PFSK-1 (cell line): ENCODE results near the gene TMEM233.

Experiments
- FOXP2 ChIP-seq: optimal IDR thresholded peaks from 2 replicates; pipeline ENCODE3; 2011; ENCODE audit warnings: borderline replicate concordance, control low read depth, inconsistent platforms; ENCODE audit not compliant: insufficient read depth; ENCODE audit errors: extremely low read length, extremely low read depth
- POLR2AphosphoS5 ChIP-seq: IDR thresholded peaks from 2 replicates; pipeline ENCODE4 v1.6.1; 2012; ENCODE audit warnings: low read depth, mild to moderate bottlenecking, control low read depth, low read length, moderate library complexity
- SIN3A ChIP-seq: IDR thresholded peaks from 2 replicates; pipeline ENCODE4 v1.6.1; 2012; ENCODE audit warnings: mild to moderate bottlenecking, low read length, moderate library complexity, borderline replicate concordance; ENCODE audit not compliant: insufficient read depth
- TAF1 ChIP-seq: IDR thresholded peaks from 2 replicates; pipeline ENCODE4 v1.6.1; 2012; ENCODE audit warnings: low read length, control low read depth, borderline replicate concordance; ENCODE audit not compliant: insufficient read depth
- TF ChIP-seq, protein P1 (sequence below), 2 experiments: IDR thresholded peaks; 2 replicates each; pipeline versions ENCODE4 v1.6.1 to v1.8.0; 2011 to 2012; ENCODE audit warnings: low read depth in 2 of 2, low read length in 2 of 2, control low read depth in 1 of 2, inconsistent platforms in 1 of 2, mild to moderate bottlenecking in 1 of 2, moderate library complexity in 1 of 2; ENCODE audit not compliant: insufficient read depth in 1 of 2

The TMEM233 gene

DNA sequence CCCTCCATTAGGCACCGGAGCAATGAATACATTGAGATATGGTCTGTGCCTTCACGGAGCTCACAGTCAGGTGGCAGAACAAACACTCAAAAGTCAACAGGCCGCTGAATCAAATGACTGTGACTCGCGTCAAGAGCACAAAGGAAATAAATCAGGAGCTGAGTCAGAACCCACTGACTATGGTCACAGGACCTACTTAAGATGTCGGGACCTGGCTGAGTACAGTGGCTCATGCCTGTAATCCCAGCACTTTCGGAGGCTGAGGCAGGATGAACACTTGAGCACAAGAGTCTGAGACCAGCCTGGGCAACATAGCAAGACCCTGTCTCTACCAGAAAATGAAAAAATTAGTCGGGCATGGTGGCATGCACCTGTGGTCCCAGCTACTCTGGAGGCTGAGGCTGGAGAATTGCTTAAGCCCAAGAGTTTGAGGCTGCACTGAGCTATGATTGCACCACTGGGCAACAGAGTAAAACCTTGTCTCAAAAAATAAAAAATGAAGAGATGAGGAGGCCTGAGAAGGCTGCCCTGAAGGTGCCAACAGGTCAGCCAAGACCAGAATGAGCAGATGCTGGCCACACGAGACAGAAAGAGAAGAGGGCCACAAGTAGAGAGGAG is 19.9 kb downstream of the TMEM233 start:
- TF ChIP-seq, protein P1, sequence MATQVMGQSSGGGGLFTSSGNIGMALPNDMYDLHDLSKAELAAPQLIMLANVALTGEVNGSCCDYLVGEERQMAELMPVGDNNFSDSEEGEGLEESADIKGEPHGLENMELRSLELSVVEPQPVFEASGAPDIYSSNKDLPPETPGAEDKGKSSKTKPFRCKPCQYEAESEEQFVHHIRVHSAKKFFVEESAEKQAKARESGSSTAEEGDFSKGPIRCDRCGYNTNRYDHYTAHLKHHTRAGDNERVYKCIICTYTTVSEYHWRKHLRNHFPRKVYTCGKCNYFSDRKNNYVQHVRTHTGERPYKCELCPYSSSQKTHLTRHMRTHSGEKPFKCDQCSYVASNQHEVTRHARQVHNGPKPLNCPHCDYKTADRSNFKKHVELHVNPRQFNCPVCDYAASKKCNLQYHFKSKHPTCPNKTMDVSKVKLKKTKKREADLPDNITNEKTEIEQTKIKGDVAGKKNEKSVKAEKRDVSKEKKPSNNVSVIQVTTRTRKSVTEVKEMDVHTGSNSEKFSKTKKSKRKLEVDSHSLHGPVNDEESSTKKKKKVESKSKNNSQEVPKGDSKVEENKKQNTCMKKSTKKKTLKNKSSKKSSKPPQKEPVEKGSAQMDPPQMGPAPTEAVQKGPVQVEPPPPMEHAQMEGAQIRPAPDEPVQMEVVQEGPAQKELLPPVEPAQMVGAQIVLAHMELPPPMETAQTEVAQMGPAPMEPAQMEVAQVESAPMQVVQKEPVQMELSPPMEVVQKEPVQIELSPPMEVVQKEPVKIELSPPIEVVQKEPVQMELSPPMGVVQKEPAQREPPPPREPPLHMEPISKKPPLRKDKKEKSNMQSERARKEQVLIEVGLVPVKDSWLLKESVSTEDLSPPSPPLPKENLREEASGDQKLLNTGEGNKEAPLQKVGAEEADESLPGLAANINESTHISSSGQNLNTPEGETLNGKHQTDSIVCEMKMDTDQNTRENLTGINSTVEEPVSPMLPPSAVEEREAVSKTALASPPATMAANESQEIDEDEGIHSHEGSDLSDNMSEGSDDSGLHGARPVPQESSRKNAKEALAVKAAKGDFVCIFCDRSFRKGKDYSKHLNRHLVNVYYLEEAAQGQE (IDR thresholded peaks at IDR 0.05; ENCODE audit: insufficient read depth in 1 of 2, low read depth in 2 of 2, low read length in 2 of 2) = no peak
- TF ChIP-seq SIN3A = no peak
- TF ChIP-seq POLR2AphosphoS5 = no peak
- no peak for TF ChIP-seq FOXP2
- no peak for TF ChIP-seq TAF1

DNA sequence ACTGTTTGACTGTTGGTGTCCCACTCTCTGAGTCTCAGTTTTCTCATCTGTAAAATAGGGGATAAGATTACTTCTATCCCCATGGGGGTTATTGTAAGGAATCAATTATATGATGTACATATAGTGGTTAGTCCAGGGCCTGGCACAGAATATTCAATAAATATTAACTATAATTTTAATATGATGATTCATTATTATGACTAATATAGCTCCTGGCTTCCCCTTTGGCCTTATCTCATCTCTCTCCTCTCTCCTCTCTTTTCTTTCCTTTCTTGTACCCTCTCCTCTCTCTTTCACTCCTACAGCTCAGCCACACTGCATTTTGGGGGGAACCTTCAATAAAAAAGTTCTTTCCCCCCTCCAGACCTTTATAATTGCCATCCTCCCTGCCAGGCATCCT is 21.1 kb downstream of the TMEM233 start:
- no peak for TF ChIP-seq FOXP2
- TF ChIP-seq, protein P1 (IDR thresholded peaks at IDR 0.05; ENCODE audit: insufficient read depth in 1 of 2, low read depth in 2 of 2, low read length in 2 of 2) = no peak
- TF ChIP-seq SIN3A = no peak
- TF ChIP-seq TAF1 = no peak
- TF ChIP-seq POLR2AphosphoS5 = no peak

DNA sequence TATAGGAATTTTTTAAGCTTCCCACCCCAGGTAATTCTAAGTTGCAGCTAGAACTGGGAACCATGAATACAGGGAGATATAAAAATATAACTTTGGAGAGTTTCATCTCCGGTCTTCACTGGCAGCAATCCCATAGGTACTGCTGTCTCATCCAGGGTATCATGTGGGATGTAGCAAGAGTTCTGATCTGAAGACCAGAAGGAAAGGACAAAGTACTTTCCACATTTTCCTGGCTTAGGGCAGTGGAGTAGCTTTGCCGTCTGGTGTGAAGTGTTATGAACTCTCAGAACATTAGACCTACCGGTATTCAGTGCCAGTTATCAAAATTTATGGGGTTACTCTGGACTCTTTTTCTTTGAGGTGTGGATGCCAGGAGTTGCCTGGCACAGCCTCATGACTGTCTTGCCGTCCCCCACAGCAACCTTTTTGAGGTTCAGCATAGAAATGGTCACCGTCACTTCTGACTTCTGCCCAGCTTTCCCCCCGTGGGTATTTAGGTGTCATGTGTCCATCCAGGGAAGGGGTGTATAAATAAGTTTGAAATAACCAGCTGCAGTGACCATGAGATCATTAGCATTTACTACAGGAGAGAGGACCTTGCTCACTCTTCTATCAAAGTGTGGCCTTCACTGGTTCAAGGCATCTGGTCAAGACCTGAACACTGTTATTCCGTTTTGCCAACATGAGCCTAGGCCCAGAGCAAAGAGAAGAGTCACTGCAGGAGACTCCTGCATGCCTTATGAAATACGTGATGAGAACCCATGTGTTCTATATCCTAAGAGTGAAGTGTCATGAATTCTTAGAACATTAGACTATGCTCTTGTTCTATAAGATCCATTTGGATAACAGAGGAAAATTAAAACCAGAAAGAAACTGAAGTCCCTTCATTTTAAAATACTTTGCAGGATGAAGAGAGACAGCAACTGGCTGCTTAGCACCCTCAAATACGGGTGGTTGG is 22.2 kb downstream of the TMEM233 start:
- TF ChIP-seq POLR2AphosphoS5 (no peak), FOXP2 (no peak)
- TF ChIP-seq, protein P1 (IDR thresholded peaks at IDR 0.05; ENCODE audit: insufficient read depth in 1 of 2, low read depth in 2 of 2, low read length in 2 of 2) = no peak

DNA sequence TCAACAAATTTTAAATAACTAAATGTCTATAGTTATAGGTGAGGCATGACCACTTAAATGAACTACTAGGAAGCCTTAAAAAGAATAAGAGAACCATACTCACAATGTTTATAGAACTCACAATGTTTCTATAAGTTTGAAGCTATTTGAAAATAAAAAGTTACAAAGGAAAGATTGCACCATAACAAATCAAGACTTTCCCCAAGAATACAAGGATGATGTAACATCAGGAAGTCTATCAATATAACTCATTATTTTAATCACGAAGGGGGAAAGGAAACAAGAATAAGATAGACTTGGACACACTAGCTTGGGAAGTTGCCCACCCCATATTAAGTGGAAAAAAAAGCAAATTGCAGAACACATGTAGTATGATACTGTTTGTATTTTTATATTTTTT is 26.9 kb downstream of the TMEM233 start:
- TF ChIP-seq SIN3A = no peak
- TF ChIP-seq FOXP2 = no peak
- TF ChIP-seq, protein P1 (IDR thresholded peaks at IDR 0.05; ENCODE audit: insufficient read depth in 1 of 2, low read depth in 2 of 2, low read length in 2 of 2) = no peak
- TF ChIP-seq POLR2AphosphoS5 = no peak
- TF ChIP-seq TAF1 = no peak
